ENCODE measurements around the gene MYF6.

MYF6 gene

DNA sequence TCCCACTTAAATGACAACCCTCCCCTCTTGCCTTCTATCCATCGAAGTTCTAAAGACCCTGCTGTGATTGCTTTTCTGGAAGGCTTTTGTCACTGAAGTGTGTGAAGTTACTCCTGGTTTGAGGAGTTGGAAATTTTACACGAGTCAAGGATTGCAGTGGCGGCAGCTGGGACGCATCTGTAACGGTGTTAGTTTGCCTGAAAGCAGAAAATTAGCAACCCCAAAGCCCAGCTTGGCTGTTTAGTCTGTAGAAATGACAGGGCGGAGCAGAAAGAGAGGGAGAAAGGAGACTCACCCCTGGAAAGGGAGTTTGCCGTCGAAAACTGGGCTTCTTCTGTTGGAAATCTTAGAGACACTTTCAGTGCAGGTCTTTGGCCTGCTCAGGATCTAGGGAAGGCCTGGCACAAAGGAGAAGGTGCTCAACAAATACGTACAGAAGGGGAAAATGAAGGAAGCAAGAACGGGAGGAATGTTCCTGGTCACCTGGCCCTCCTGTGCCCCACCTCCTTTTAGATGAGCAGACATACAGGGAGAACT, 8.3 kb downstream of the MYF6 start:
- no peak for DNase-seq (ENCODE audit: low spot score)
- in situ Hi-C loops (cut with MboI; ENCODE audit: low sequenced_read_pairs, unreplicated experiment), result no loop called here
- TF ChIP-seq, protein P1, sequence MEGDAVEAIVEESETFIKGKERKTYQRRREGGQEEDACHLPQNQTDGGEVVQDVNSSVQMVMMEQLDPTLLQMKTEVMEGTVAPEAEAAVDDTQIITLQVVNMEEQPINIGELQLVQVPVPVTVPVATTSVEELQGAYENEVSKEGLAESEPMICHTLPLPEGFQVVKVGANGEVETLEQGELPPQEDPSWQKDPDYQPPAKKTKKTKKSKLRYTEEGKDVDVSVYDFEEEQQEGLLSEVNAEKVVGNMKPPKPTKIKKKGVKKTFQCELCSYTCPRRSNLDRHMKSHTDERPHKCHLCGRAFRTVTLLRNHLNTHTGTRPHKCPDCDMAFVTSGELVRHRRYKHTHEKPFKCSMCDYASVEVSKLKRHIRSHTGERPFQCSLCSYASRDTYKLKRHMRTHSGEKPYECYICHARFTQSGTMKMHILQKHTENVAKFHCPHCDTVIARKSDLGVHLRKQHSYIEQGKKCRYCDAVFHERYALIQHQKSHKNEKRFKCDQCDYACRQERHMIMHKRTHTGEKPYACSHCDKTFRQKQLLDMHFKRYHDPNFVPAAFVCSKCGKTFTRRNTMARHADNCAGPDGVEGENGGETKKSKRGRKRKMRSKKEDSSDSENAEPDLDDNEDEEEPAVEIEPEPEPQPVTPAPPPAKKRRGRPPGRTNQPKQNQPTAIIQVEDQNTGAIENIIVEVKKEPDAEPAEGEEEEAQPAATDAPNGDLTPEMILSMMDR (IDR thresholded peaks at IDR 0.05; ENCODE audit: borderline replicate concordance, control extremely low read depth, extremely low read depth, insufficient read depth, missing control alignments), result no peak

DNA sequence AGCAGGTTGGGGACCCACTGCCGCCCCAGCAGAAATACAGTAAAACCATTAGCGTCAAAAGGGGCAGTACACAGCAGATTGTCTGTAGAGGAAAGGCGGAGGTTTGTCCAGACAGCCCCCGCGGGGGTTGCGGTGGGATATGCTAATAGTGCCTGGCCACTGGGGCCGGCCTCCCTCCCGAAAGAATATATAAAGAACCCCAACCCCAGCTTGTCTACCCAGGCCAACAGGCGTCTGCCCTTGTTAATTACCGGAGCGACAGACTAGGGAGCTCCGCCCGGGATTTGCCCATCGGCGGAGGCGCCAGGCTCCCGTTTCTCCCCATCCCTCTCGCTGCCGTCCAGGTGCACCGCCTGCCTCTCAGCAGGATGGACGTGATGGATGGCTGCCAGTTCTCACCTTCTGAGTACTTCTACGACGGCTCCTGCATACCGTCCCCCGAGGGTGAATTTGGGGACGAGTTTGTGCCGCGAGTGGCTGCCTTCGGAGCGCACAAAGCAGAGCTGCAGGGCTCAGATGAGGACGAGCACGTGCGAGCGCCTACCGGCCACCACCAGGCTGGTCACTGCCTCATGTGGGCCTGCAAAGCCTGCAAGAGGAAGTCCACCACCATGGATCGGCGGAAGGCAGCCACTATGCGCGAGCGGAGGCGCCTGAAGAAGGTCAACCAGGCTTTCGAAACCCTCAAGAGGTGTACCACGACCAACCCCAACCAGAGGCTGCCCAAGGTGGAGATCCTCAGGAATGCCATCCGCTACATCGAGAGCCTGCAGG, 9.4 kb downstream of the MYF6 start, which contains the start of gene MYF5:
MYF5 (plus strand) TSS at position 217 of the 774 bp plus-strand sequence; CDS start at position 369, 152 bp downstream.
- TF ChIP-seq, protein P1 (IDR thresholded peaks at IDR 0.05; ENCODE audit: borderline replicate concordance, control extremely low read depth, extremely low read depth, insufficient read depth, missing control alignments), result no peak
- no peak for DNase-seq (ENCODE audit: low spot score)
- in situ Hi-C loops (cut with MboI; ENCODE audit: low sequenced_read_pairs, unreplicated experiment), result no loop called here

DNA sequence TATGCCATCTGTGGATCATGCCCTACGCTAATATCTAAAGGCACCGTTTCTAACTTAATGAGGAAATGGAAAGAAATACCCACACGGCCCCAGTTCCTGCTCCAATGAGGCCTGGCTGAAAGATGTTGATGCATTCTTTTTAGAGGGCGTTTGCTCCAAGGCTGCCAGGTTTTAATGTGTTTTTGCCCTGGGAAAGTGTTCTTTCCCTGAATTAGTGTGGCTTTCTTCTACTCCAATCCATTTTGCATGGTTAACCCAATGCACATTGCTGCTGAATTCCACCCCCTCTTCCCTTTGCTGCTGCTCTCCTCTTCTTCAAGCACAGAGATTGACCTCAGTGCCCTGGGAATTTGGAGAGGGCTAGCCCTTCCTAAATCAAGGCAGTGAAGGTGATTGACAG, 10.4 kb downstream of the MYF6 start:
- TF ChIP-seq, protein P1 (IDR thresholded peaks at IDR 0.05; ENCODE audit: borderline replicate concordance, control extremely low read depth, extremely low read depth, insufficient read depth, missing control alignments), result no peak
- DNase-seq (ENCODE audit: low spot score), result no peak
- in situ Hi-C loops (cut with MboI; ENCODE audit: low sequenced_read_pairs, unreplicated experiment), result no loop called here

DNA sequence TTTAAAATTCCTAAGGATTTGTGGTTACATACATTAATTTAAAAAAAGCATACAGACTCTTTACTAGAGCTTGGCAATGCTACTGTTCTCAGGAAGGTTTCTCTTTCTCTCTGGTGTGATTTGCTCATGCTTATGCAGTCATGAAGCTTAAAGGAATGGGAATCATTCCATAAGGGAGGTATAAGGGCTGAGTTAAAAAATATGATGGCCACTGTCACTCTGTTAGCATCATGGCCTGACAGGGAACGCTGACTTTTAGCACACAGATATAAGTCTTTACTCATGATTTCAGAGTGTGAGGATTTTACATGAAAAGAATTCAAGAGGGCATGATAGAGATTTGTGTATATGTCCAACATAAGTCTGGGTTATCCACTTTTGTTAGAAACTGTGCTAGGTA, 13.1 kb downstream of the MYF6 start:
- no peak for DNase-seq (ENCODE audit: low spot score)
- TF ChIP-seq, protein P1 (IDR thresholded peaks at IDR 0.05; ENCODE audit: borderline replicate concordance, control extremely low read depth, extremely low read depth, insufficient read depth, missing control alignments), result no peak
- in situ Hi-C loops (cut with MboI; ENCODE audit: low sequenced_read_pairs, unreplicated experiment), result no loop called here

DNA sequence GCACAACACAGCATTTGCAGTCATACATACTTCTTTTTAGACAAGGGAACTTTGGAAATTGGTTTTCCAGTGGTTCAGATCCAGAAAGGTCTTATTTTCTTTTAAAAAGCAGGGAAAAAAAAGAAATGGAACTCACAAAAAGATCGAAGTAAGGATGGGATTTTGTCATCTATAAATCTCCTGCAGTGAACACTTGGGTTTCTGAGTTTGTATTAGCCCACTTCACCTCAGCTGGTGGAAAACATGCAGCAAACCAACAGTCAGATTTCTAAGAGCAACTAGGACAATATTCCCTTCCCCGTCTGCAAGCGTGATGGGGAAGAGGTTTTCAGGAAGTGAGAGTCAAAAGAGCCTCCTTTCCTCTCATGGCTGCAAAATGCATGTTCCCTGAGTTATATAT, 13.9 kb downstream of the MYF6 start:
- TF ChIP-seq, protein P1 (IDR thresholded peaks at IDR 0.05; ENCODE audit: borderline replicate concordance, control extremely low read depth, extremely low read depth, insufficient read depth, missing control alignments), result no peak
- DNase-seq (ENCODE audit: low spot score), result no peak
- in situ Hi-C loops (cut with MboI; ENCODE audit: low sequenced_read_pairs, unreplicated experiment), result no loop called here

DNA sequence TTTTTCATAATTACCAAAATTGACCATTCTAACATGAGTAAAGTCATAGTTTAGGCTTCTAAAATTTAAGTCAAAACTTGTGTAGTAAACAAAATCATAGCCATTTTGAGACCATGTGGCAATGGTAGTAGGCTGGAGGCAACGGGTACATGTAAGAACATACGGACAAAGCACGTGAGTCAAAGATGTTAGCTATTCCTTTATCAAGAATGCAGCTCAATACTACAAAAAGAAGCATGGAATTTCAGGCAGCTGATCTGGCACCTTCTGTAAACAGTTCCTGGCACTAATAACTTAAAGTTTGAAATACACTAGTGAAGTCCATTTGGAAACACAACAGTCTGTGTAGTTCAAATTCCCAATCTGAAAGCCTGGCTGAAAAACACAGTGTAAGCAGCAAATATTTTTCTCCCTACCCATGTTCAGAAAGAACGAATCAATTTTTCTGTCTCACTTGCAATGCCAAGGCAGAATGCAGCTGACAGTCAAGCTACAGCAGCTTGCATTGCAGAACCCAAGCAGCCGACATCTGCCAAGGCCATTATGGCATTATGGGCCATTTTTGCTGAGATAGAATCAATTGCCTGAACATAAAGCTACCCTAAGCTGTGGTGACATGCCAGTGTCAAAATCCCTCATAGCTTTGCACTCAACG, 38.5 kb downstream of the MYF6 start:
- TF ChIP-seq, protein P1 (IDR thresholded peaks at IDR 0.05; ENCODE audit: borderline replicate concordance, control extremely low read depth, extremely low read depth, insufficient read depth, missing control alignments), result no peak

More for the DNA sequence above, 38.5 kb downstream of the MYF6 start:
- in situ Hi-C loops (cut with MboI; ENCODE audit: low sequenced_read_pairs, unreplicated experiment), result no loop called here
- no peak for DNase-seq (ENCODE audit: low spot score)
